ENCODE results near the gene RAMAC. TPM values are rescaled to one million over a fixed set of nuclear protein-coding genes. Genes with fewer than 3 reads are reported as not detected.

Gene RAMAC
- total and polyA plus RNA-seq, 9 donors, result 17.2 to 25.1 (median 21.2) TPM

- TF ChIP-seq CTCF (IDR thresholded peaks at IDR 0.05) (no peak), POLR2A (IDR thresholded peaks at IDR 0.05) (no peak), EP300 (IDR thresholded peaks at IDR 0.05) (no peak)
- 79 to 84% (median 80%) methylated on average over 8 of the region's 8 CpGs for WGBS, 3 donors
- no peaks in the 10 kb centered on the region for H3K4me1 ChIP-seq (ENCODE audit: insufficient read depth)
- no peaks in the 10 kb centered on the region for H3K36me3 ChIP-seq
- no peak overlapping the region for H3K4me3 ChIP-seq
- no peak for DNase-seq
- H3K27ac ChIP-seq, result no peak overlapping the region
- intact Hi-C loops (cut with DNase I), result no loop called here
- H3K27me3 ChIP-seq, result no peaks in the 10 kb centered on the region
- H3K9me3 ChIP-seq, result no peaks in the 10 kb centered on the region
These were observed 43.3 kb upstream of the RAMAC start for GRCh38 chr15:82942691-82943090.

- H3K4me1 ChIP-seq (ENCODE audit: insufficient read depth), result no peaks in the 10 kb centered on the region
- H3K27me3 ChIP-seq, result no peaks in the 10 kb centered on the region
- H3K4me3 ChIP-seq, result no peak overlapping the region
These were observed 42.8 kb upstream of the RAMAC start for GRCh38 chr15:82943176-82943575.

GRCh38 chr15:82944056-82944455 is 42.0 kb upstream of the RAMAC start:
- no peaks in the 10 kb centered on the region for H3K9me3 ChIP-seq
- DNase-seq, result no peak
- no peaks in the 10 kb centered on the region for H3K4me1 ChIP-seq (ENCODE audit: insufficient read depth)
- H3K27me3 ChIP-seq, result no peaks in the 10 kb centered on the region
- H3K27ac ChIP-seq, result no peak overlapping the region
- no peak for TF ChIP-seq CTCF (IDR thresholded peaks at IDR 0.05)
- no peak for TF ChIP-seq POLR2A (IDR thresholded peaks at IDR 0.05)
- no peak for TF ChIP-seq EP300 (IDR thresholded peaks at IDR 0.05)
- H3K36me3 ChIP-seq, result no peaks in the 10 kb centered on the region
- 86 to 89% (median 88%) methylated on average over 5 of the region's 5 CpGs for WGBS, 3 donors
- no peak overlapping the region for H3K4me3 ChIP-seq
- intact Hi-C loops (cut with DNase I), result no loop called here

More at GRCh38 chr15:82943176-82943575, 42.8 kb upstream of the RAMAC start:
- intact Hi-C loops (cut with DNase I), result no loop called here
- Histone ChIP-seq H3K27ac (no peak overlapping the region), H3K9me3 (no peaks in the 10 kb centered on the region), H3K36me3 (no peaks in the 10 kb centered on the region)
- WGBS, 3 donors, result 73 to 78% (median 73%) methylated on average over 3 of the region's 3 CpGs
- TF ChIP-seq CTCF (IDR thresholded peaks at IDR 0.05) (no peak), POLR2A (IDR thresholded peaks at IDR 0.05) (no peak), EP300 (IDR thresholded peaks at IDR 0.05) (no peak)
- DNase-seq, result no peak

GRCh38 chr15:82944821-82945220 is 41.2 kb upstream of the RAMAC start:
- TF ChIP-seq EP300 (IDR thresholded peaks at IDR 0.05) (no peak), POLR2A (IDR thresholded peaks at IDR 0.05) (no peak), CTCF (IDR thresholded peaks at IDR 0.05) (no peak)
- Histone ChIP-seq H3K9me3 (no peaks in the 10 kb centered on the region), H3K36me3 (no peaks in the 10 kb centered on the region), H3K4me1 (ENCODE audit: insufficient read depth) (no peaks in the 10 kb centered on the region), H3K27ac (no peak overlapping the region), H3K27me3 (no peaks in the 10 kb centered on the region), H3K4me3 (no peak overlapping the region)
- DNase-seq, result no peak
- intact Hi-C loops (cut with DNase I), result no loop called here
- 76 to 77% (median 76%) methylated on average over 5 of the region's 5 CpGs for WGBS, 3 donors
